ENCODE measurements around the gene CDKAL1.

GRCh38 chr6:21000331-21000801, 466.1 kb downstream of the CDKAL1 start:
- TF ChIP-seq POLR2AphosphoS5 (IDR thresholded peaks at IDR 0.05; ENCODE audit: low read depth, low read length), result no peak
- no peak for TF ChIP-seq REST (IDR thresholded peaks at IDR 0.05; ENCODE audit: insufficient read depth in 1 of 2, low read depth in 2 of 2, low read length in 2 of 2)
- no peak for TF ChIP-seq SIN3A (IDR thresholded peaks at IDR 0.05; ENCODE audit: borderline replicate concordance, insufficient read depth, low read length)
- TF ChIP-seq TAF1 (IDR thresholded peaks at IDR 0.05; ENCODE audit: borderline replicate concordance, insufficient read depth, low read length), result no peak
